ENCODE measurements around the gene SULT4A1.

DNA sequence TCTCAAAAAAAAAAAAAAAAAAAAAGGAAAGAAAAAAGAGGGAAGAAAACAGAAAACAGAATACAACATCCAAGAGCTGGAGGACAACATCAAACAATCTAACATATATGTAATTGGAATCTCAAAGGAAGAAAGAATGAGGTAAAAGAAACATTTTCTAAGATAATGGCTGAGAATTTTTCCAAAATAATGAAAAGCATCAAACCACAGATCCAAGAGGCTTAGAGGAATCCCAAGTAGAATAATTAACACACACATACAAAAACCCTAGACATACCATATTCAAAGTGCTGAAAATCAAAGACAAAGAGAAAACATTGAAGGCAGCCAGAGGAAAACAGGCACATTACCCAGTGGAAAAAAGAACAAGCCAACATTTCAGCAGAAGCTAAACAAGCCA lies 4.9 kb downstream of the SULT4A1 start:
- no peak for TF ChIP-seq TAF1 (IDR thresholded peaks at IDR 0.05; ENCODE audit: borderline replicate concordance, insufficient read depth, low read length)
- TF ChIP-seq, protein P1, sequence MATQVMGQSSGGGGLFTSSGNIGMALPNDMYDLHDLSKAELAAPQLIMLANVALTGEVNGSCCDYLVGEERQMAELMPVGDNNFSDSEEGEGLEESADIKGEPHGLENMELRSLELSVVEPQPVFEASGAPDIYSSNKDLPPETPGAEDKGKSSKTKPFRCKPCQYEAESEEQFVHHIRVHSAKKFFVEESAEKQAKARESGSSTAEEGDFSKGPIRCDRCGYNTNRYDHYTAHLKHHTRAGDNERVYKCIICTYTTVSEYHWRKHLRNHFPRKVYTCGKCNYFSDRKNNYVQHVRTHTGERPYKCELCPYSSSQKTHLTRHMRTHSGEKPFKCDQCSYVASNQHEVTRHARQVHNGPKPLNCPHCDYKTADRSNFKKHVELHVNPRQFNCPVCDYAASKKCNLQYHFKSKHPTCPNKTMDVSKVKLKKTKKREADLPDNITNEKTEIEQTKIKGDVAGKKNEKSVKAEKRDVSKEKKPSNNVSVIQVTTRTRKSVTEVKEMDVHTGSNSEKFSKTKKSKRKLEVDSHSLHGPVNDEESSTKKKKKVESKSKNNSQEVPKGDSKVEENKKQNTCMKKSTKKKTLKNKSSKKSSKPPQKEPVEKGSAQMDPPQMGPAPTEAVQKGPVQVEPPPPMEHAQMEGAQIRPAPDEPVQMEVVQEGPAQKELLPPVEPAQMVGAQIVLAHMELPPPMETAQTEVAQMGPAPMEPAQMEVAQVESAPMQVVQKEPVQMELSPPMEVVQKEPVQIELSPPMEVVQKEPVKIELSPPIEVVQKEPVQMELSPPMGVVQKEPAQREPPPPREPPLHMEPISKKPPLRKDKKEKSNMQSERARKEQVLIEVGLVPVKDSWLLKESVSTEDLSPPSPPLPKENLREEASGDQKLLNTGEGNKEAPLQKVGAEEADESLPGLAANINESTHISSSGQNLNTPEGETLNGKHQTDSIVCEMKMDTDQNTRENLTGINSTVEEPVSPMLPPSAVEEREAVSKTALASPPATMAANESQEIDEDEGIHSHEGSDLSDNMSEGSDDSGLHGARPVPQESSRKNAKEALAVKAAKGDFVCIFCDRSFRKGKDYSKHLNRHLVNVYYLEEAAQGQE (IDR thresholded peaks at IDR 0.05; ENCODE audit: insufficient read depth in 1 of 2, low read depth in 2 of 2, low read length in 2 of 2): no peak

Measured in PFSK-1 (cell line).